GM12892 (cell line): ENCODE measurements around the gene KRT37.

Experiments
- POLR2A ChIP-seq: IDR thresholded peaks from 2 replicates; pipeline ENCODE4 v1.6.1; 2011; ENCODE audit warnings: low read depth, low read length, control low read depth
- POLR2AphosphoS5 ChIP-seq: IDR thresholded peaks from 2 replicates; pipeline ENCODE4 v1.6.1; 2011; ENCODE audit warnings: low read depth, low read length, control low read depth
- TAF1 ChIP-seq: IDR thresholded peaks from 2 replicates; pipeline ENCODE4 v1.6.1; 2011; ENCODE audit warnings: low read depth, mild to moderate bottlenecking, control low read depth, low read length, borderline replicate concordance

- TF ChIP-seq POLR2A (no peak), TAF1 (no peak), POLR2AphosphoS5 (no peak)
Measured at GRCh38 chr17:41383690-41384089, 40.7 kb downstream of the KRT37 start.
